Right renal cortex interstitium (tissue), 3 donors: Measurements from ENCODE around the gene KRTAP12-4. TPM values are rescaled to one million over a fixed set of nuclear protein-coding genes. Genes with fewer than 3 reads are reported as not detected.
"Not testable (repeated sequence)": the region's sequence is repeated elsewhere in the genome, so short reads cannot be mapped to it uniquely, and the experiment has no call there.

ENCODE experiments used
- DNase-seq, 3 donors: peaks; one replicate each; pipeline ENCODE4 v3.0.0-alpha.2; 2013; ENCODE audit warnings: low read depth in 3 of 3, low spot score in 2 of 3
- polyA plus RNA-seq, 3 donors: library from polyadenylated mRNA; unstranded; fragments of 120-200 nt; gene quantifications; one replicate each; pipeline ENCODE4 v1.2.1, GENCODE V29; 2013; ENCODE audit not compliant: insufficient read length in 3 of 3

The KRTAP12-4 gene
- polyA plus RNA-seq, 3 donors, result not detected

- no peak for DNase-seq
Measured at GRCh38 chr21:44657635-44658540, 3.4 kb upstream of the KRTAP12-4 start, which contains the start of gene KRTAP12-3. Gene KRTAP12-3 (plus strand): TSS chr21:44657932. CDS start chr21:44657980, 48 bp downstream.

- no peak for DNase-seq
Measured at GRCh38 chr21:44656868-44657267, 2.4 kb upstream of the KRTAP12-4 start.

GRCh38 chr21:44653656-44654575 lies 543 bp downstream of the KRTAP12-4 start:
- DNase-seq, result no peak

GRCh38 chr21:44653123-44653522 lies 1.3 kb downstream of the KRTAP12-4 start:
- no peak for DNase-seq

GRCh38 chr21:44650973-44651675 lies 3.3 kb downstream of the KRTAP12-4 start:
- no peak for DNase-seq

GRCh38 chr21:44650265-44650972 lies 4.0 kb downstream of the KRTAP12-4 start:
- no peak for DNase-seq

GRCh38 chr21:44649521-44650100 lies 4.8 kb downstream of the KRTAP12-4 start:
- DNase-seq, result no peak

GRCh38 chr21:44648557-44649311 lies 5.7 kb downstream of the KRTAP12-4 start:
- no peak for DNase-seq

- DNase-seq, result no peak
Measured at GRCh38 chr21:44647222-44647552, 7.3 kb downstream of the KRTAP12-4 start.

GRCh38 chr21:44646366-44647221 lies 7.9 kb downstream of the KRTAP12-4 start, which contains the start of gene KRTAP10-11:
Gene KRTAP10-11 (plus strand): TSS chr21:44646414. CDS start chr21:44646459, 45 bp downstream.
- not testable (repeated sequence) for DNase-seq

GRCh38 chr21:44644878-44645277 lies 9.6 kb downstream of the KRTAP12-4 start:
- no peak for DNase-seq

- DNase-seq, result no peak
Measured at GRCh38 chr21:44643741-44644310, 10.6 kb downstream of the KRTAP12-4 start.

- DNase-seq, result no peak
Measured at GRCh38 chr21:44640761-44641160, 13.7 kb downstream of the KRTAP12-4 start.

GRCh38 chr21:44639331-44639655 lies 15.2 kb downstream of the KRTAP12-4 start:
- no peak for DNase-seq

- not testable (repeated sequence) for DNase-seq
Measured at GRCh38 chr21:44638506-44639330, 15.7 kb downstream of the KRTAP12-4 start.

GRCh38 chr21:44637851-44638348 lies 16.6 kb downstream of the KRTAP12-4 start:
- DNase-seq, result not testable (repeated sequence)
